Diencephalon (tissue), 1 donor: ENCODE data around the gene CNBD2. TPM values are rescaled to one million over a fixed set of nuclear protein-coding genes. Genes with fewer than 3 reads are reported as not detected.

Experiments
- small RNA-seq: library from RNA; depleted of rRNA; stranded (forward); fragments of <200 nt; gene quantifications from one replicate; pipeline ENCODE3, GENCODE V24; 2014
- total RNA-seq: library from RNA; depleted of rRNA; stranded (reverse); fragments of >200 nt; gene quantifications from one replicate; pipeline ENCODE4 v1.2.3, GENCODE V29; 2014

The CNBD2 gene
- 3.7 TPM for total RNA-seq

GRCh38 chr20:35967979-35968640 is at the start of gene CNBD2:
Gene CNBD2, plus strand, starts transcription at chr20:35968590. Its CDS starts 173 bp downstream, at chr20:35968763.

DNA sequence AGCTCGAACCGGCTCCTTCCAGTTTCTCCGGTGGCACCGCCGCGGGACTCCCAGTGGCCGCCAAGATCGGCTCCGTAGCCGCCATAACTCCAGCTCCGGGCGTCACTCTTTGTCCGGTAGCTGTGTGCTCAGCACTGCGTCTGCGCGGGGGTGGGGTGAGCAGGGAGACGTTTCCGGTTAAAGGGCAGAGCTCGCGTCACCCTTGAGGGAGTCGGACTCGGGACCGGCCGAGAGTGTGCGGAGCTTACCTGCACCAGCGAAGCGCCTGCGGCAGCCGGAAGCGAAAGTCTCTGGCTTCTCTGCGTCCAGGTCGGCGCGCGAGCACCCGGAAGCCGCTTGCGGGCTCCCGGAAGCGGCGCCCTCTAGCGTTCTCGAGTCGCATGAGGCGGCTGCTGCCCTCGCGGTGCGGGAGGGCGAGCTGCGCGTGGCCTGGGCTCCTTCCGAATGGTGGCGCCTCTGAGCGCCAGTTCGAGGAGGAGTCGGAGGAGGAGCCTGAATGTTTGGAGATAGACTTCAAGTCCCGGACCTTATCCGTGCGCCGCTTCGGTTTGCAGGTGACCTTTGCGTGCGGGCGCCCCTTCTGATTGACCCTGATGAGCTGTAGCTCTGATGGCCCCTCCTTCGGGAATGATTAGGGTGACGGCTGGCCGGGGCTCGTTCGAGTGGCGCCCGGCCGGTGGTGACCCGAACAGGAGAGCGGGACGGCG is 14.0 kb upstream of the CNBD2 start, which contains the start of gene SCAND1:
Gene SCAND1, minus strand, starts transcription at position 303 of the 707 bp plus-strand sequence. Its CDS starts 218 bp downstream, at position 85.

Small RNA genes within 50 kb of the gene (small RNA-seq; reads per million reads assigned to genes)
- gene RNU6-937P: not detected

Other genes starting within 250 kb of the CNBD2 start
- gene RBM39, start 226.3 kb upstream of the CNBD2 start, total RNA-seq: 367 TPM
- gene PHF20, start 196.6 kb upstream of the CNBD2 start, total RNA-seq: 50.5 TPM
- gene SCAND1, start 14.1 kb upstream of the CNBD2 start, total RNA-seq: 26.5 TPM
- gene EPB41L1, start 186.2 kb downstream of the CNBD2 start, total RNA-seq: 133 TPM